H9 (cell line): ENCODE data around the gene KCNG2. TPM values are rescaled to one million over a fixed set of nuclear protein-coding genes. Genes with fewer than 3 reads are reported as not detected.

Experiments used
- DNase-seq: peaks from one replicate; pipeline ENCODE4 v3.0.0-alpha.2; 2017
- H2AFZ ChIP-seq: one replicate; pipeline ENCODE4 v1.6.1; 2013; ENCODE audit warnings: mild to moderate bottlenecking, low read length, control low read depth, moderate library complexity
- H2AK5ac ChIP-seq: 2 replicates; pipeline ENCODE4 v1.6.1; 2013; ENCODE audit warnings: low read length, control low read depth, mixed read lengths; ENCODE audit not compliant: insufficient read length
- H2BK120ac ChIP-seq: one replicate; pipeline ENCODE4 v1.6.1; 2013; ENCODE audit warnings: low read depth, mild to moderate bottlenecking, low read length, control low read depth, inconsistent platforms; ENCODE audit not compliant: poor library complexity, severe bottlenecking
- H2BK12ac ChIP-seq: 2 replicates; pipeline ENCODE4 v1.6.1; 2013; ENCODE audit warnings: low read length, control low read depth, mixed read lengths, low read depth; ENCODE audit not compliant: insufficient read length
- H2BK15ac ChIP-seq: 2 replicates; pipeline ENCODE4 v1.6.1; 2013; ENCODE audit warnings: low read depth, low read length, control low read depth
- H2BK20ac ChIP-seq: one replicate; pipeline ENCODE4 v1.6.1; 2013; ENCODE audit warnings: low read depth, mild to moderate bottlenecking, low read length, control low read depth, inconsistent platforms; ENCODE audit not compliant: poor library complexity, severe bottlenecking
- H2BK5ac ChIP-seq: 2 replicates; pipeline ENCODE4 v1.6.1; 2013; ENCODE audit warnings: low read length, control low read depth, mixed read lengths; ENCODE audit not compliant: insufficient read length
- H3K14ac ChIP-seq: 2 replicates; pipeline ENCODE4 v1.6.1; 2013; ENCODE audit warnings: low read length, control low read depth; ENCODE audit not compliant: insufficient read depth
- H3K18ac ChIP-seq: 2 replicates; pipeline ENCODE4 v1.6.1; 2013; ENCODE audit warnings: low read depth, mild to moderate bottlenecking, mixed read lengths, low read length, control low read depth; ENCODE audit not compliant: insufficient read length
- H3K23ac ChIP-seq: 2 replicates; pipeline ENCODE4 v1.6.1; 2013; ENCODE audit warnings: low read length, control low read depth, mixed read lengths, low read depth; ENCODE audit not compliant: insufficient read length
- H3K23me2 ChIP-seq: 2 replicates; pipeline ENCODE4 v1.6.1; 2013; ENCODE audit warnings: low read depth, mild to moderate bottlenecking, mixed read lengths, low read length, control low read depth; ENCODE audit not compliant: insufficient read length, poor library complexity, severe bottlenecking
- H3K27ac ChIP-seq: 2 replicates; pipeline ENCODE4 v1.5.1; 2013; ENCODE audit warnings: low read length, control low read depth, mixed read lengths, low read depth; ENCODE audit not compliant: insufficient read length
- H3K27me3 ChIP-seq: 2 replicates; pipeline ENCODE4 v1.6.1; 2013; ENCODE audit warnings: low read length, control low read depth, inconsistent platforms; ENCODE audit not compliant: insufficient read depth
- H3K4ac ChIP-seq: 2 replicates; pipeline ENCODE4 v1.6.1; 2013; ENCODE audit warnings: low read depth, mild to moderate bottlenecking, control low read depth, inconsistent platforms, low read length, moderate library complexity
- H3K4me1 ChIP-seq: 2 replicates; pipeline ENCODE4 v1.6.1; 2013; ENCODE audit warnings: low read length, control low read depth, inconsistent platforms; ENCODE audit not compliant: insufficient read depth
- H3K4me2 ChIP-seq: 2 replicates; pipeline ENCODE4 v1.6.1; 2013; ENCODE audit warnings: low read length, control low read depth, mixed read lengths; ENCODE audit not compliant: insufficient read length, insufficient read depth
- H3K56ac ChIP-seq: 2 replicates; pipeline ENCODE4 v1.6.1; 2013; ENCODE audit warnings: low read depth, mild to moderate bottlenecking, mixed read lengths, low read length, control low read depth; ENCODE audit not compliant: insufficient read length
- H3K79me1 ChIP-seq: 2 replicates; pipeline ENCODE4 v1.6.1; 2013; ENCODE audit warnings: low read depth, mild to moderate bottlenecking, moderate library complexity, low read length, control low read depth, inconsistent platforms; ENCODE audit not compliant: insufficient read depth, poor library complexity, severe bottlenecking
- H3K79me2 ChIP-seq: 2 replicates; pipeline ENCODE4 v1.6.1; 2013; ENCODE audit warnings: low read length, control low read depth, inconsistent platforms; ENCODE audit not compliant: insufficient read depth
- H3K9ac ChIP-seq: 2 replicates; pipeline ENCODE4 v1.6.1; 2013; ENCODE audit warnings: low read length, control low read depth, mixed read lengths; ENCODE audit not compliant: insufficient read length; ENCODE audit errors: extremely low read depth
- H3K9me3 ChIP-seq: one replicate; pipeline ENCODE4 v1.6.1; 2013; ENCODE audit warnings: low read depth, low read length, inconsistent platforms; ENCODE audit not compliant: control insufficient read depth
- H3T11ph ChIP-seq: one replicate; pipeline ENCODE4 v1.6.1; 2013; ENCODE audit warnings: mild to moderate bottlenecking, low read length, control low read depth, inconsistent platforms
- H4K20me1 ChIP-seq: one replicate; pipeline ENCODE4 v1.6.1; 2013; ENCODE audit not compliant: control insufficient read depth, insufficient read length, insufficient read depth
- H4K5ac ChIP-seq: 2 replicates; pipeline ENCODE4 v1.6.1; 2013; ENCODE audit warnings: low read depth, mild to moderate bottlenecking, mixed read lengths, low read length, control low read depth; ENCODE audit not compliant: insufficient read length
- H4K8ac ChIP-seq: replicated peaks from 2 replicates; pipeline ENCODE4 v1.6.1; 2013; ENCODE audit warnings: low read length, control low read depth, mixed read lengths, low read depth; ENCODE audit not compliant: insufficient read length
- H4K91ac ChIP-seq: 2 replicates; pipeline ENCODE4 v1.6.1; 2013; ENCODE audit warnings: low read depth, mild to moderate bottlenecking, moderate library complexity, mixed read lengths, low read length, control low read depth; ENCODE audit not compliant: insufficient read length
- H3K27ac Mint-ChIP-seq, 3 experiments: 2 replicates in 2 of 3; 3 replicates in 1 of 3; pipeline ENCODE4 v1.8.0; 2020 to 2021; ENCODE audit warnings: mixed read lengths in 3 of 3, mild to moderate bottlenecking in 1 of 3, moderate library complexity in 1 of 3
- H3K27me3 Mint-ChIP-seq: 2 replicates; pipeline ENCODE4 v1.8.0; 2021; ENCODE audit warnings: low read depth, mild to moderate bottlenecking, moderate library complexity, mixed read lengths
- H3K36me3 Mint-ChIP-seq, 3 experiments: 2 replicates in 2 of 3; 3 replicates in 1 of 3; pipeline ENCODE4 v1.8.0; 2020 to 2021; ENCODE audit warnings: low read depth in 3 of 3, mixed read lengths in 3 of 3; ENCODE audit not compliant: insufficient read depth in 1 of 3
- H3K4me1 Mint-ChIP-seq, 2 experiments: 2 replicates each; pipeline ENCODE4 v1.8.0; 2020; ENCODE audit warnings: mixed read lengths in 2 of 2
- H3K4me3 Mint-ChIP-seq, 2 experiments: 2 replicates in 1 of 2; 3 replicates in 1 of 2; pipeline ENCODE4 v1.8.0; 2020 to 2021; ENCODE audit warnings: mild to moderate bottlenecking in 2 of 2, mixed read lengths in 2 of 2, moderate library complexity in 1 of 2
- H3K9me3 Mint-ChIP-seq, 2 experiments: 2 replicates in 1 of 2; 3 replicates in 1 of 2; pipeline ENCODE4 v1.8.0; 2020; ENCODE audit warnings: mild to moderate bottlenecking in 2 of 2, mixed read lengths in 2 of 2, moderate library complexity in 1 of 2
- CTCF ChIP-seq: fragments of 200-600 bp; sonication (generic); conservative IDR thresholded peaks from 3 replicates; pipeline ENCODE4 v1.8.0; 2021; ENCODE audit warnings: antibody characterized with exemption, mild to moderate bottlenecking
- WGBS: extraction: QIAGEN DNeasy Blood & Tissue Kit; methylation state at CpG from one replicate; pipeline ENCODE4 v1.1.7; 2013; ENCODE audit warnings: missing lambda C conversion rate, low lambda C conversion rate, mixed read lengths; ENCODE audit not compliant: insufficient read length; ENCODE audit errors: extremely low coverage; 5-methylcytosine and 5-hydroxymethylcytosine counted together
- total RNA-seq: library from RNA; stranded (reverse); gene quantifications from 2 replicates; pipeline ENCODE4 v1.2.1, GENCODE V29; 2021

KCNG2 gene
- total RNA-seq, 1 experiment from 2014 or later: 0.15 TPM

GRCh38 chr18:79841936-79842335 is 44.2 kb downstream of the KCNG2 start:
- Histone ChIP-seq H3K23me2 (no peaks in the 10 kb centered on the region), H3K4ac (no peak overlapping the region), H3K4me1 (no peaks in the 10 kb centered on the region), H3K18ac (no peak overlapping the region), H3K27me3 (no peaks in the 10 kb centered on the region), H3K79me1 (no peaks in the 10 kb centered on the region), H3K23ac (no peak overlapping the region), H4K91ac (no peak overlapping the region), H3K9ac (no peak overlapping the region), H3K14ac (no peak overlapping the region), H3T11ph (no peak overlapping the region), H3K56ac (no peak overlapping the region), H2BK20ac (no peak overlapping the region), H2AK5ac (no peak overlapping the region), H3K9me3 (no peaks in the 10 kb centered on the region), H2AFZ (no peak overlapping the region), H3K4me2 (no peak overlapping the region), H2BK5ac (no peak overlapping the region), H3K27ac (no peak overlapping the region), H2BK15ac (no peak overlapping the region), H2BK12ac (no peak overlapping the region), H4K20me1 (no peaks in the 10 kb centered on the region), H3K79me2 (no peaks in the 10 kb centered on the region), H2BK120ac (no peak overlapping the region), H4K8ac (no peak overlapping the region), H4K5ac (no peak overlapping the region)
- peaks cover 3 to 5% of the 10 kb centered on the region in 2 experiments; a peak in 3 of 4 replicates for H3K4me1 Mint-ChIP-seq
- H3K9me3 Mint-ChIP-seq: peaks cover 4 to 7% of the 10 kb centered on the region in 2 experiments; a peak in 4 of 5 replicates
- no peak overlapping the region for H3K4me3 Mint-ChIP-seq
- H3K36me3 Mint-ChIP-seq: no peaks in the 10 kb centered on the region; a peak in 1 of 7 replicates
- DNase-seq: no peak
- no peak overlapping the region for H3K27ac Mint-ChIP-seq
- no CpG with 5 or more reads among the region's 4 CpGs for WGBS
- H3K27me3 Mint-ChIP-seq: peaks cover 13% of the 10 kb centered on the region
- no peak for TF ChIP-seq CTCF
